Right atrium auricular region (tissue), 2 donors: ENCODE results near the gene UBE4A. TPM values are rescaled to one million over a fixed set of nuclear protein-coding genes. Genes with fewer than 3 reads are reported as not detected.
"Not testable (repeated sequence)": the region's sequence is repeated elsewhere in the genome, so short reads cannot be mapped to it uniquely, and the experiment has no call there.

ENCODE experiments used
- DNase-seq: peaks from one replicate; pipeline ENCODE4 v3.0.0-alpha.2; 2019; ENCODE audit warnings: low spot score
- H3K27ac ChIP-seq, 2 donors: fragments of 200-600 bp; sonication (generic); 1 replicate in 1 of 2; 2 replicates in 1 of 2; pipeline ENCODE4 v1.5.1; 2016 to 2019
- H3K27me3 ChIP-seq, 2 donors: fragments of 200-600 bp; sonication (generic); one replicate each; pipeline versions ENCODE4 v1.5.1 to v1.6.0; 2017 to 2019
- H3K36me3 ChIP-seq: fragments of 200-600 bp; sonication (generic); one replicate; pipeline ENCODE4 v1.5.1; 2016
- H3K4me1 ChIP-seq, 2 donors: fragments of 200-600 bp; sonication (generic); one replicate each; pipeline versions ENCODE4 v1.5.1 to v1.6.0; 2017 to 2019
- H3K4me3 ChIP-seq, 2 donors: fragments of 200-600 bp; sonication (generic); 1 replicate in 1 of 2; 2 replicates in 1 of 2; pipeline ENCODE4 v1.5.1; 2017 to 2019; ENCODE audit warnings: mild to moderate bottlenecking in 1 of 2, moderate library complexity in 1 of 2
- H3K9me3 ChIP-seq, 2 donors: fragments of 200-600 bp; sonication (generic); one replicate each; pipeline ENCODE4 v1.5.1; 2019
- CTCF ChIP-seq, 2 donors: fragments of 200-600 bp; sonication (generic); IDR thresholded peaks; one replicate each; pipeline ENCODE4 v1.5.1; 2019; ENCODE audit warnings: antibody characterized with exemption in 2 of 2
- total RNA-seq, 2 donors: library from RNA; depleted of rRNA; stranded (reverse); fragments of >200 nt; gene quantifications; one replicate each; pipeline ENCODE4 v1.1.0, GENCODE V29; 2016

UBE4A gene
- total RNA-seq, 2 donors from 2014 or later: 46.3 to 53.4 TPM

- peaks cover 0 to 7% of the 10 kb centered on the region in 2 donors for H3K4me1 ChIP-seq
- no peak overlapping the region for H3K27ac ChIP-seq
- H3K4me3 ChIP-seq: no peak overlapping the region
- H3K9me3 ChIP-seq: no peaks in the 10 kb centered on the region
- DNase-seq: no peak
- no peaks in the 10 kb centered on the region for H3K27me3 ChIP-seq
- TF ChIP-seq CTCF (IDR thresholded peaks at IDR 0.05): no peak
- H3K36me3 ChIP-seq: peaks cover 60% of the 10 kb centered on the region
These were observed 36.7 kb downstream of the UBE4A start for GRCh38 chr11:118396097-118396501.

- Histone ChIP-seq H3K9me3 (no peaks in the 10 kb centered on the region), H3K4me3 (no peak overlapping the region), H3K27ac (no peak overlapping the region), H3K4me1 (peaks cover 0 to 9% of the 10 kb centered on the region in 2 donors), H3K27me3 (no peaks in the 10 kb centered on the region), H3K36me3 (peaks cover 48% of the 10 kb centered on the region)
- no peak for TF ChIP-seq CTCF (IDR thresholded peaks at IDR 0.05)
- DNase-seq: no peak
These were observed 38.0 kb downstream of the UBE4A start for GRCh38 chr11:118397448-118397847.

GRCh38 chr11:118398791-118399559 is 39.6 kb downstream of the UBE4A start:
- Histone ChIP-seq H3K4me1 (peaks cover 0 to 24% of the 10 kb centered on the region in 2 donors), H3K27me3 (no peaks in the 10 kb centered on the region), H3K9me3 (no peaks in the 10 kb centered on the region), H3K4me3 (no peak overlapping the region), H3K27ac (no peak overlapping the region), H3K36me3 (peaks cover 33% of the 10 kb centered on the region)
- TF ChIP-seq CTCF (IDR thresholded peaks at IDR 0.05): no peak
- DNase-seq: no peak

GRCh38 chr11:118401151-118401879 is 41.9 kb downstream of the UBE4A start, which contains the start of gene ATP5MG:
ATP5MG (plus strand) TSS chr11:118401606; CDS start chr11:118401666, 60 bp downstream.
- DNase-seq: peak; percentile 90
- H3K4me3 ChIP-seq: peak within 1 kb of the TSS; percentile 90 to 95
- H3K27ac ChIP-seq: peak within 1 kb of the TSS; percentile 76 to 87
- peaks cover 0 to 48% of the 10 kb centered on the region in 2 donors for H3K4me1 ChIP-seq
- no peaks in the 10 kb centered on the region for H3K9me3 ChIP-seq
- peak in 1 of 2 donors; percentile 33 for TF ChIP-seq CTCF (IDR thresholded peaks at IDR 0.05)
- no peaks in the 10 kb centered on the region for H3K27me3 ChIP-seq
- peaks cover 9% of the 10 kb centered on the region for H3K36me3 ChIP-seq

GRCh38 chr11:118401880-118402590 is 42.6 kb downstream of the UBE4A start:
- no peak for DNase-seq
- H3K4me3 ChIP-seq: peak overlapping the region; percentile 90 to 95
- H3K27me3 ChIP-seq: no peaks in the 10 kb centered on the region
- TF ChIP-seq CTCF (IDR thresholded peaks at IDR 0.05): no peak
- no peaks in the 10 kb centered on the region for H3K9me3 ChIP-seq
- peak overlapping the region; percentile 76 to 87 for H3K27ac ChIP-seq
- peaks cover 9% of the 10 kb centered on the region for H3K36me3 ChIP-seq
- H3K4me1 ChIP-seq: peaks cover 0 to 55% of the 10 kb centered on the region in 2 donors

GRCh38 chr11:118402594-118402993 is 43.2 kb downstream of the UBE4A start:
- H3K27ac ChIP-seq: peak overlapping the region in 1 of 2 donors; percentile 76
- H3K27me3 ChIP-seq, DNase-seq, H3K9me3 ChIP-seq: not testable (repeated sequence)
- H3K4me3 ChIP-seq: peak overlapping the region; percentile 90 to 95
- peaks cover 0 to 55% of the 10 kb centered on the region in 2 donors for H3K4me1 ChIP-seq
- peaks cover 13% of the 10 kb centered on the region for H3K36me3 ChIP-seq
